ENCODE data around the gene FBXL7. TPM values are rescaled to one million over a fixed set of nuclear protein-coding genes. Genes with fewer than 3 reads are reported as not detected.

FBXL7 gene
- total RNA-seq, 1 donor from 2014 or later, result 4.4 TPM

GRCh38 chr5:15574128-15574527, 74.1 kb downstream of the FBXL7 start:
- Histone ChIP-seq H3K36me3 (ENCODE audit: control insufficient read depth, insufficient read depth, low read length) (no peaks in the 10 kb centered on the region), H3K27me3 (ENCODE audit: control insufficient read depth, insufficient read depth, low read length) (no peaks in the 10 kb centered on the region), H3K4me3 (ENCODE audit: low read depth, low read length) (no peak overlapping the region)
- no peak for DNase-seq (ENCODE audit: low read depth)
- TF ChIP-seq CTCF (IDR thresholded peaks at IDR 0.05; ENCODE audit: insufficient read depth, low read length, poor library complexity, severe bottlenecking), result no peak

DNA sequence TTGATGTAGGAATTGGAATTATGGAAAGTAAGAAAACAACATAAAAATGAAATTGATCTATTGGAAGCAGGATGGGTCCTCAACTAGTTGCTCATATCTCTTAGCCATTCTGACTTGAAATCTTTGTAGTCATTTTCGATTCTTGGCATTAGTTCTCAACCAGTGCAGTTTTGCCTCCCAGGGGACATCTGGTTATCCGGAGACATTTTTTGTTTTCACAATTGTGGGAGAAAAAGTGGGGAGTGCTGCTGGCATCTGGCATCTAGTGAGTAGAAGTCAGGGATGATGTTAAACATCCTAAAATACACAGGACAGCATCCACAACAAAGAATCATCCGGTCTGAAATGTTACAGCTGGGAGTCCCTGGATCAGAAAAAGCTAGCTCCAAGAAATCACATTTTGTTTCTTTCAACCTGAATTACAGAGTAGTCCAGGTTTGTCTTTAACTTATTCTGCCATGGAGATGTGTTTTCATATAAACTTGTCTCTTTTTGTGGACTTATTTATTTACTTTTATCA, 74.9 kb downstream of the FBXL7 start:
- TF ChIP-seq CTCF (IDR thresholded peaks at IDR 0.05; ENCODE audit: insufficient read depth, low read length, poor library complexity, severe bottlenecking), result no peak

DNA sequence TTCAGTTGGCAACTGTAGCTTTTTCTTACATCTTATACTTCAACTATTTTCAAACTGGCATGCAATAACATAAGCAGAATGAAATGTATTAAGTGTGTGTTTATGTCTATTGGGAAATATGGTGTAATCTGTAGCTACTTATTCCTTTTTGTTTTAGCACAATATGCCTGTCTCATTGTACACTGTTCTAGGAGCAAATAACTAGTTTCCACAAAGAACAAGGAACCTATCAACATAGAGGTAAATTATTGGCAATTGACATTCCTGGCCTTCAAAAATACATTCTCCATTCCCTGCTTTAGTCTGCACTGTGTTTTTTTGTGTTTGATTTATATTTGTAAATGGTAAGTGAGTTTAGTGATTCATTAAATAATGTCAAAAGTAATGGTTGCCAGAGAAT, 75.7 kb downstream of the FBXL7 start:
- Histone ChIP-seq H3K36me3 (ENCODE audit: control insufficient read depth, insufficient read depth, low read length) (no peaks in the 10 kb centered on the region), H3K4me3 (ENCODE audit: low read depth, low read length) (no peak overlapping the region), H3K27me3 (ENCODE audit: control insufficient read depth, insufficient read depth, low read length) (no peaks in the 10 kb centered on the region)
- TF ChIP-seq CTCF (IDR thresholded peaks at IDR 0.05; ENCODE audit: insufficient read depth, low read length, poor library complexity, severe bottlenecking), result no peak
- DNase-seq (ENCODE audit: low read depth), result no peak

More for the DNA sequence above, 74.9 kb downstream of the FBXL7 start:
- Histone ChIP-seq H3K36me3 (ENCODE audit: control insufficient read depth, insufficient read depth, low read length) (no peaks in the 10 kb centered on the region), H3K27me3 (ENCODE audit: control insufficient read depth, insufficient read depth, low read length) (no peaks in the 10 kb centered on the region), H3K4me3 (ENCODE audit: low read depth, low read length) (no peak overlapping the region)
- DNase-seq (ENCODE audit: low read depth), result no peak

DNA sequence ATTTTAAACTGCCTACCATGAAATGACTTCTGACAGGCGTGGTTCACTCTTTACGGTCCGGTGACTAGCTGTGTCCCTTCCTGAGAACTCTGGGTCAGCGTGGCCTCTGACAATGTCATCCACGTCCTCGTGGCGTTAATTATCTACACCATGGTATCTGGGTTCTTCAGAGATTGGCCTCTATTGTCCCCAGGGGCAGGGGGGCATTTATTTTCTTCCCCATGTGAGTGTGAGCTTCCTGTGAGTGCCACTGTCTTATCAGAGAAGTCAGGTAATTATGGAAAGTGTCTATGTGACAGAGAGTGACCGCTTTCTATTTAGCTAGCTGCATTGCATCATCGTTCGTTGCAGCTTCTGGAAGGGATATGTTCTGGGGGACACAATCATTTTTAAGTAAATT, 77.2 kb downstream of the FBXL7 start:
- H3K36me3 ChIP-seq (ENCODE audit: control insufficient read depth, insufficient read depth, low read length), result no peaks in the 10 kb centered on the region
- DNase-seq (ENCODE audit: low read depth), result no peak

DNA sequence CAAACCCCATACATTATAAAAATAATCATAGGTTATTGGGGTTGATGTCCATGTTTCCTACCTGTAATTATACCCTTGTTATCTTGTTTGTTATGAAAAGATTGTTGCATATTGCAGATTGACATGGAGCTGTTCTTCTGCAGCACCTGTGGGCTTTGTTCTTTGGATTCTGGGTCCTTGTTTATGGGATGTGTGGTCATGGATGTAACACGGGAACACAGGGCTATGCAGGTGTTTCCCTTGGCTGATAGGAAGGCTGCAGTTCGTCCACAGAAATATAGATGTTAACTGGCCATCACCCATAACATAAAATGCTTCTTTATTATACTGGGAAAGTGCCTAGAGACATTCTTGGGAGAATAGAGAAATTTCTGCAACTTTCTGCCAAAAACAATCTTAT, 77.9 kb downstream of the FBXL7 start:
- no peak for DNase-seq (ENCODE audit: low read depth)
- Histone ChIP-seq H3K4me3 (ENCODE audit: low read depth, low read length) (no peak overlapping the region), H3K27me3 (ENCODE audit: control insufficient read depth, insufficient read depth, low read length) (no peaks in the 10 kb centered on the region), H3K36me3 (ENCODE audit: control insufficient read depth, insufficient read depth, low read length) (no peaks in the 10 kb centered on the region)
- no peak for TF ChIP-seq CTCF (IDR thresholded peaks at IDR 0.05; ENCODE audit: insufficient read depth, low read length, poor library complexity, severe bottlenecking)

More for the DNA sequence above, 77.2 kb downstream of the FBXL7 start:
- Histone ChIP-seq H3K27me3 (ENCODE audit: control insufficient read depth, insufficient read depth, low read length) (no peaks in the 10 kb centered on the region), H3K4me3 (ENCODE audit: low read depth, low read length) (no peak overlapping the region)
- no peak for TF ChIP-seq CTCF (IDR thresholded peaks at IDR 0.05; ENCODE audit: insufficient read depth, low read length, poor library complexity, severe bottlenecking)

All from kidney epithelial cell (primary cell).